ENCODE data around the gene GLCE.

DNA sequence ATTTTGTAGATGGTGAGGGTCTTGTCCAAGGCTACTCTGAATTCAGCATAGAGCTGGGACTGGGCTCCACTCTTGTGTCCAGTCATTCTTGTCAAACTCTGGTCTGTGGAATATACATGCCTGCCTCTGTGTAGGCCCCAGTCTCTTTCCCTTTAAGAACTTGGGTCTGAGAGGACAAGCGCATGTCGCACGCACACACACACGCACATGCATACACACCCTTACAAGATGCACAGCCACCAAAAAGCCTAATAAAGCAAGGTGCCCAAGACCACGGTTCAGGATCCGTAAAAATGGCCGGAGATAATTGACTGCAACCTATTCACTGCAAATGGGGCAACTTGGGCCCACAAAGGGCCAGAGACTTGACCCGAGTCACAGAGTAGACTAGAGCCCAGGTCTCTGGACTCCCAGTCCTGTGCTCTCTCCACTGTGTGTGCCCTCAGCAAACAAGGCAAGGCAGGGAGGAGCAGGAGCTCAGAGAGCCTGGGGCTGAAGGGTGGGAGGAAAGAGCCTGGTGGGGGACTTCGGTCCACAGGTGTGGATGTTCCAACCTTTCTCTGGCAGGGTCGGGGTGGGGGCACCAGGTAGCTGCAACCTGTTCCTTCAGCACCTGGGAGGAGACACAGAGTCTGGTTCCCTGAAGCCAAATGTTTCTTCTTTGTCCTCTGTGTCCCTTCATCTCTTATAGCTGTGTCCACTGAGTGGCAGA is 137.4 kb downstream of the GLCE start:
- no peak for TF ChIP-seq MXD4 (CRISPR knock-in tag; IDR thresholded peaks at IDR 0.05; ENCODE audit: borderline replicate concordance)
- no peak for TF ChIP-seq ZNF138 (CRISPR knock-in tag; conservative IDR thresholded peaks at IDR 0.05)
- TF ChIP-seq TP53 (CRISPR knock-in tag; IDR thresholded peaks at IDR 0.05) = no peak

Data from WTC11 (cell line).